ENCODE results near the gene FCRL3. TPM values are rescaled to one million over a fixed set of nuclear protein-coding genes. Genes with fewer than 3 reads are reported as not detected.

Gene FCRL3
- total RNA-seq, 1 donor, result not detected

DNA sequence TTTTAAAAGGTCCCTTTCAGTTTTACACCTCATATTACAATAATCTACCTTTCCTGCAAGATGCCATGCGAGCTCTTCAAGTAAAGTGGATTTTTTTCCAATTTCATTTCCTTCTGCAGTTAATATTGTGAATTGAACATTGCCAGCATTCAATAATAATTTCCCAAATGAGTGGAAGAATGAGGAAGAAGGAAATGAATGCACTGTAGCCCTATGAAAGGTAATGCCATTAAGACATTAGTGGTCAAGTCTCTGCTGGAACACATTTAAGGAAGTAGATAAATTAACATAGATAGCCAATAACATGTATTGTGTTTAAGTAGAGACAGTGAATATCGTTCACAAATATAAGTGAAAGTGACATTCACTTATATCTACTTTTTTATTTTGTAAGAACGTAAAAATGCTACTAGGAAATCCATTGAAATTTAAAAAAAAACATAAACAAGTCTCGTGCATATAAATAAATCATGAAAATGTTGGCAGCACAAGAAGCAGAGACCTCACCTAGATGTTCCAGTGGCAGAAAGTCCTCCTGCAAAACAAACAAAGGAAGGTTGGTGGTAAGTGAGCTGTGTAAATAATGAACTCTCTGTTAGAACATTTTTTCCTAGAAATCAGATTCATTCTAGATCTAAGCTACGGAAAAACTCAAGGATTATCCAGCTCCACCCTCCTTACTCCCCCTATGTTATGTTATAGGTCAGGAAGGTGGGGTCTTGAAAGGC lies 17.7 kb downstream of the FCRL3 start:
- no peak overlapping the region for H2AFZ ChIP-seq (ENCODE audit: low read length)
- no peaks in the 10 kb centered on the region for H4K20me1 ChIP-seq (ENCODE audit: insufficient read depth, low read length)
- H3K27ac ChIP-seq (ENCODE audit: low read depth, low read length), result no peak overlapping the region
- no peaks in the 10 kb centered on the region for H3K9me3 ChIP-seq (ENCODE audit: low read depth, low read length)
- H3K4me2 ChIP-seq (ENCODE audit: insufficient read depth, low read length), result no peak overlapping the region
- H3K4me1 ChIP-seq (ENCODE audit: insufficient read depth, low read length), result no peaks in the 10 kb centered on the region
- H3K27me3 ChIP-seq (ENCODE audit: insufficient read depth, low read length), result no peaks in the 10 kb centered on the region
- H3K36me3 ChIP-seq (ENCODE audit: insufficient read depth, low read length), result no peaks in the 10 kb centered on the region
- H3K79me2 ChIP-seq (ENCODE audit: insufficient read depth, low read length), result no peaks in the 10 kb centered on the region
- DNase-seq (ENCODE audit: insufficient read length, low spot score, missing footprints), result no peak
- TF ChIP-seq, protein P1, sequence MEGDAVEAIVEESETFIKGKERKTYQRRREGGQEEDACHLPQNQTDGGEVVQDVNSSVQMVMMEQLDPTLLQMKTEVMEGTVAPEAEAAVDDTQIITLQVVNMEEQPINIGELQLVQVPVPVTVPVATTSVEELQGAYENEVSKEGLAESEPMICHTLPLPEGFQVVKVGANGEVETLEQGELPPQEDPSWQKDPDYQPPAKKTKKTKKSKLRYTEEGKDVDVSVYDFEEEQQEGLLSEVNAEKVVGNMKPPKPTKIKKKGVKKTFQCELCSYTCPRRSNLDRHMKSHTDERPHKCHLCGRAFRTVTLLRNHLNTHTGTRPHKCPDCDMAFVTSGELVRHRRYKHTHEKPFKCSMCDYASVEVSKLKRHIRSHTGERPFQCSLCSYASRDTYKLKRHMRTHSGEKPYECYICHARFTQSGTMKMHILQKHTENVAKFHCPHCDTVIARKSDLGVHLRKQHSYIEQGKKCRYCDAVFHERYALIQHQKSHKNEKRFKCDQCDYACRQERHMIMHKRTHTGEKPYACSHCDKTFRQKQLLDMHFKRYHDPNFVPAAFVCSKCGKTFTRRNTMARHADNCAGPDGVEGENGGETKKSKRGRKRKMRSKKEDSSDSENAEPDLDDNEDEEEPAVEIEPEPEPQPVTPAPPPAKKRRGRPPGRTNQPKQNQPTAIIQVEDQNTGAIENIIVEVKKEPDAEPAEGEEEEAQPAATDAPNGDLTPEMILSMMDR (IDR thresholded peaks at IDR 0.05; ENCODE audit: extremely low read depth, low read depth, low read length), result no peak
- H3K4me3 ChIP-seq (ENCODE audit: insufficient read depth, low read length), result no peak overlapping the region

DNA sequence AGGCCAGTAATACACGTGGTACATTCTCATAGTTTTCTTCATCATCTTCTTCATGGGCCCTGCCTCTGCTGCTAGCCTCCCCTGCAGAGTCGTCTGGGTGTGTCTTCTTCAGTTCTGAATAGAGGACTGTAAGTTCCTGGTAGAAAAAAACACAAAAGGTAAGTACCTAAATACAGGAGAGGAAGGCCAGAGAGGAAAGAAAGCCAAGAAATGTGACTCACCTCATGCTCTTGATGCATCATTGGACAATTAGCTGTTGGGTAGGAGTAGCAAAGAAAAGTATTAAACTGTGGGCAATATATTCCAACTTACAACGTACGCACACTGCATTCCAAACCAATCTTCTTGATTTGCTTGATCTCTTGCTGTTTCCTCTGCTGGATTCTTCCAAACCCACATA lies 21.8 kb downstream of the FCRL3 start:
- no peak overlapping the region for H3K27ac ChIP-seq (ENCODE audit: low read depth, low read length)
- no peak overlapping the region for H3K4me2 ChIP-seq (ENCODE audit: insufficient read depth, low read length)
- no peak for DNase-seq (ENCODE audit: insufficient read length, low spot score, missing footprints)
- no peaks in the 10 kb centered on the region for H3K9me3 ChIP-seq (ENCODE audit: low read depth, low read length)
- TF ChIP-seq, protein P1 (IDR thresholded peaks at IDR 0.05; ENCODE audit: extremely low read depth, low read depth, low read length), result no peak
- no peaks in the 10 kb centered on the region for H3K27me3 ChIP-seq (ENCODE audit: insufficient read depth, low read length)
- no peaks in the 10 kb centered on the region for H4K20me1 ChIP-seq (ENCODE audit: insufficient read depth, low read length)
- H3K4me3 ChIP-seq (ENCODE audit: insufficient read depth, low read length), result no peak overlapping the region
- H3K79me2 ChIP-seq (ENCODE audit: insufficient read depth, low read length), result no peaks in the 10 kb centered on the region
- H2AFZ ChIP-seq (ENCODE audit: low read length), result no peak overlapping the region
- no peaks in the 10 kb centered on the region for H3K36me3 ChIP-seq (ENCODE audit: insufficient read depth, low read length)
- H3K4me1 ChIP-seq (ENCODE audit: insufficient read depth, low read length), result no peaks in the 10 kb centered on the region

DNA sequence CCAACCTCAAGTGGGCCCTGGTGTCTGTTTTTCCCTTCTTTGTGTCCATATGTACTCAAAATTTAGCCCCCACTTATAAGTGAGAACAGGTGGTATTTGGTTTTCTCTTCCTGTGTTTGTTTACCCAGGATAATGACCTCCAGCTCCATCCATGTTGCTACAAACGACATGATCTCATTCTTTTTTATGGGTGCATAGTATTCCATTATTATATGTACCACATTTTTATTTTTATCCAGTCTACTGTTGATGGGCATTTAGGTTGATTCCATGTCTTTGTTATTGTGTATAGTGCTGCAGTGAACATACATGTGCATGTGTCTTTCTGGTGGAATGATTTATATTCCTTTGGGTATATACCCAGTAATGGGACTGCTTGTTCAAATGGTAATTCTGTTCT lies 27.6 kb downstream of the FCRL3 start:
- no peaks in the 10 kb centered on the region for H3K27me3 ChIP-seq (ENCODE audit: insufficient read depth, low read length)
- DNase-seq (ENCODE audit: insufficient read length, low spot score, missing footprints), result no peak
- H3K27ac ChIP-seq (ENCODE audit: low read depth, low read length), result no peak overlapping the region
- no peaks in the 10 kb centered on the region for H3K36me3 ChIP-seq (ENCODE audit: insufficient read depth, low read length)
- H3K4me1 ChIP-seq (ENCODE audit: insufficient read depth, low read length), result no peaks in the 10 kb centered on the region
- H3K79me2 ChIP-seq (ENCODE audit: insufficient read depth, low read length), result no peaks in the 10 kb centered on the region
- TF ChIP-seq, protein P1 (IDR thresholded peaks at IDR 0.05; ENCODE audit: extremely low read depth, low read depth, low read length), result no peak
- no peak overlapping the region for H2AFZ ChIP-seq (ENCODE audit: low read length)
- H3K9me3 ChIP-seq (ENCODE audit: low read depth, low read length), result no peaks in the 10 kb centered on the region
- no peak overlapping the region for H3K4me3 ChIP-seq (ENCODE audit: insufficient read depth, low read length)
- no peak overlapping the region for H3K4me2 ChIP-seq (ENCODE audit: insufficient read depth, low read length)
- H4K20me1 ChIP-seq (ENCODE audit: insufficient read depth, low read length), result no peaks in the 10 kb centered on the region

DNA sequence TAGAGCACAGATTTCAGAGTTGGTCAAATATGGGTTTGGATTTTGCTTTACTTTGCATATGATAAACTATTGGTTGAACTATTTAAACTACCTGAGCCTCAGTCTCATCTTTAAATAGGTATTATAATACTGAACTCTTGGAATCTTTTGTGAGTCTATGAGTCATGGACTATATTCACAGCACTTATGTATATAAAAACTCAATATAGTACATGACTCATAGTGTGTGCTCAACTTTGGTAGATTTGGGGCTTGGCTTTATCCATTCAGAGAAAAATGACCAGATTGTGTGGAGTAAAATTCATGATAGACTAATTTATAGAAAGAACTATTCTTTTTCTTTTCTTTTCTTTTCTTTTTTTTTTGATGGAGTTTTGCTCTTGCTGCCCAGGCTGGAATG lies 28.7 kb downstream of the FCRL3 start:
- no peak overlapping the region for H3K27ac ChIP-seq (ENCODE audit: low read depth, low read length)
- TF ChIP-seq, protein P1 (IDR thresholded peaks at IDR 0.05; ENCODE audit: extremely low read depth, low read depth, low read length), result no peak
- no peak for DNase-seq (ENCODE audit: insufficient read length, low spot score, missing footprints)
- H3K79me2 ChIP-seq (ENCODE audit: insufficient read depth, low read length), result no peaks in the 10 kb centered on the region
- no peak overlapping the region for H2AFZ ChIP-seq (ENCODE audit: low read length)
- no peak overlapping the region for H3K4me2 ChIP-seq (ENCODE audit: insufficient read depth, low read length)
- H3K27me3 ChIP-seq (ENCODE audit: insufficient read depth, low read length), result no peaks in the 10 kb centered on the region
- H3K4me3 ChIP-seq (ENCODE audit: insufficient read depth, low read length), result no peak overlapping the region
- H3K4me1 ChIP-seq (ENCODE audit: insufficient read depth, low read length), result no peaks in the 10 kb centered on the region
- H3K9me3 ChIP-seq (ENCODE audit: low read depth, low read length), result no peaks in the 10 kb centered on the region
- no peaks in the 10 kb centered on the region for H3K36me3 ChIP-seq (ENCODE audit: insufficient read depth, low read length)
- H4K20me1 ChIP-seq (ENCODE audit: insufficient read depth, low read length), result no peaks in the 10 kb centered on the region

All from osteoblast (primary cell).